ENCODE results near the gene ELMO1. TPM values are rescaled to one million over a fixed set of nuclear protein-coding genes. Genes with fewer than 3 reads are reported as not detected.

ELMO1 gene
- total RNA-seq, 1 donor from 2014 or later: 21.2 TPM

DNA sequence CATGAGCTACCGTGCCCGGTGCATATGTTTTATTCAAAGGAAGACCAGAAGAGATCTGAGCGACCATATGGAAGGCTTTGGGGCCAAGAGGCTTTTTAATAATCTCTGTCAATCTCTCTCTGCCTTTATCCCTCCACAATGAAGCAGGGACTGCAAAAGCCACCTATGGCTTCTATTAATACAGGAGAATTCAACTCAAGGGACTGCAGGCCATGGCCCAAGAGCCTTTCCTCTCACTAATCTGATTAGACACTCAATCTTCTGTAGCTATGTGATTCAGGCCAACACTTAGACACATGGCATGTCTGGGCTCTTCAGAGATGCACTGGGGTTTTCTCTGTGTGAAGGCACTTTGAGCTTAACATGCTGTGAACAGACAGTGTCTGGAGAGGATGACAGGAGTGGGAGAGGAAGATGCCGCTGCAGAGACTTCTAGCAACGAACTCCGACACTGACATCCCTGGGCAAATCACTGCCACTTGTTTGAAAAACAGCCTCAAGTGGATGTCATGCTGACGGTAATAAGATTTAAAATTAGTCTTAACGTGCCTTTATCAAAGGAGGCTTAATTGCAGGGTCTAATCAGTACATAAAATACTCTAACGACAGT, 609.9 kb downstream of the ELMO1 start:
- ATAC-seq: no peak
- no peak for DNase-seq (ENCODE audit: low spot score)

DNA sequence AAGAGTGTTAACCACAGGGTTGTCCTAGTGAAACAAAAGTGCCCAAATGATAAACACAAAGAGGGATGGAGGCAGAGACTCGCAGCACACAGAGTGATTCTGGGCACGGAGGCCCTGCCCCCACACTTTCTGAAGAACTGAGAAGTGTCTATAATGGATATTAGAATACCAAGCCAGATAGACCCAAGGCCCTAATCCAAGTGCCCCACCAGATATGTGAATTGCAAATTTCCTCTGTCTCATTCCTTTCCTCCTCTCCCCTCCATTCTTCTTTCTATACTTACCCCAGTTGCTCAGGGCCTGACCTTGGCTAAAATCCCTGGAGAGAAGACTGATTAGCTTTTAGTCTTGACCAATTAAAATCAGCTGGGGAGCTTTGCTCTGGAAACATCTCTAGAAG, 617.6 kb downstream of the ELMO1 start:
- DNase-seq (ENCODE audit: low spot score) (no peak), ATAC-seq (no peak)

DNA sequence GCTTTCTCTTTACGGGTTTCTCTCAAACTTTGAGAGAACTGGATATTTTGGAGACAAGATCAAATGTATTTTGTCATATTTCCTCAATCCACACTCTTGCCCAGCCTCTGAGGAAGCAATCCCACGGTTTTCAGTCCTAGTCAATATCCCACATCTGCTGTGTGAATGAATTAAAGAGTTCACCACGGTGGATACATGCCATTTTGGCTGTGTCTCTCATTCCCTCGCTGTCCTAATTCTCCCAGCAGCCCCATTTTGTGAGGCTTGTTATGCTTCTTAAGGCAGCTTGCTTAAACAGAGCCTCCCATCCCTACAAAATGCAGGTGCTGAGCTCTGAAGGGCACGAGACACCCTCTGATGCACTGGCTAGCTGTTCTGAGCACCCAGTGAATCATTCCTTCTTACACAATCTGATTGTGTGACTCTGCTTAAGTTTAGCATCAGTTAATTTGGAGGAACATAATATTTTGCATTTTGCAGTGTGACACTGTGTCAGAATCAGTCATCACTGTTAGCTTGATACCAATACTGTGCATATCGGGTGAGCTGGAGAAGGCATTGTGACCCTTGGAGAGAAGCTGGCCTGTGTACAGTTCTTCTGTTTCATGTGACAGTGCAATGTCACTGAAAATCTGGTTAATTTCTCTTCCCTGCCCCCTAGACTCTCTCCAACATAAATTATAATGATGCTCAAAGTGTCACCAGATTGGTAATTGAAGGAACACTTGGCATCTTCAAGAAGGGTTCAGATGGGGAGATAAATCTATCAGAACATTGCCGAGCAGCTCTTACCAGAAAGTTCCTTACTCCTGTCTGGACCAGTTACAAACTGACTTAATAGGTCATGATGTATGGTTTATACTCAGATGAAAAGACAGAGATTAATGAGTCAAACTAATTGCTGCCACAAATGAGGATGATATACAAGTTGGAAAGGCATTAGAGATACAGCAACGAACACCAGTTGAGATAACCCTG, 620.6 kb downstream of the ELMO1 start:
- ATAC-seq (no peak), DNase-seq (ENCODE audit: low spot score) (no peak)

- ATAC-seq (no peak), DNase-seq (ENCODE audit: low spot score) (no peak)
These were observed 623.2 kb downstream of the ELMO1 start for GRCh38 chr7:36825501-36825900.

DNA sequence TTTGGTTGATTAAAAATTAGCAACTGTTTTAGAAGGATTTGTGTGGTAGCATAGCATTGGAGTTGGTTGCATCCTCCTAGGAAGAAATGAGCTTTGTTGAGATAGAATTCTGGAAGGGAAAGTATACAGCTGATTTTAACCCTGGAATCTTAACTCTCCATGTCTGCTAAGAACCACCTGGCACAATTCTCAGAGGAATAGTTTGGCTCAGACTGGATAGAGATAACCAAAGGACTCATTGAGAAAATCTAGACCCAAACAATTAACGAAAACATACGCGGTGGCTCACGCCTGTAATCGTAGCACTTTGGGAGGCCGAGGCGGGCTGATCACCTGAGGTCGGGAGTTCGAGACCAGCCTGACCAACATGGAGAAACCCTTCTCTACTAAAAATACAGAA, 625.3 kb downstream of the ELMO1 start:
- ATAC-seq (no peak), DNase-seq (ENCODE audit: low spot score) (no peak)

- ATAC-seq: peak; percentile 58
These were observed 627.0 kb downstream of the ELMO1 start for GRCh38 chr7:36821617-36822016.

GRCh38 chr7:36820527-36821170, 628.0 kb downstream of the ELMO1 start:
- DNase-seq (ENCODE audit: low spot score) (no peak), ATAC-seq (peak; percentile 70)

More at GRCh38 chr7:36821617-36822016, 627.0 kb downstream of the ELMO1 start:
- DNase-seq (ENCODE audit: low spot score): no peak

GRCh38 chr7:36819639-36820038, 629.0 kb downstream of the ELMO1 start:
- ATAC-seq (no peak), DNase-seq (ENCODE audit: low spot score) (no peak)

DNA sequence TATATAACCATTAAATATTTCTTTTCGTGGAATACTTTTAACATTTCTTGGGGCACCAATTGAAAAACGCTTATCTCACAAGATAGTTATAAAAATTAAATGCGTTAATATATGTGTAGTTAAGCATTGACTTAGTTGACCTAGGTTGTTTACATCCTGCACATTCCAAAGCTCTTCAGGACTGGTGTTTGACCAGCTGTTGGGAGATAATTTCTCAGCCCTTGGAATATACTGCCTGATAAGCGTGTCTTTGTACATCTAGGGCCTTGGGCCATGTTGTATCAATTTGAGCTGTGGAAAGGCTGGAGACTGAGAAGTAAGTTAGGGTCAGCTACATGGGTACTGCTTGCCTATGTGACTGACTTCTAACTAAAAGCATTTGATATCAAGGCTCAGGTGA, 634.4 kb downstream of the ELMO1 start:
- DNase-seq (ENCODE audit: low spot score) (no peak), ATAC-seq (no peak)

GRCh38 chr7:36811807-36812206, 636.9 kb downstream of the ELMO1 start:
- DNase-seq (ENCODE audit: low spot score) (no peak), ATAC-seq (no peak)

GRCh38 chr7:36810489-36810888, 638.2 kb downstream of the ELMO1 start:
- DNase-seq (ENCODE audit: low spot score) (no peak), ATAC-seq (no peak)

GRCh38 chr7:36810032-36810431, 638.6 kb downstream of the ELMO1 start:
- DNase-seq (ENCODE audit: low spot score) (no peak), ATAC-seq (no peak)

DNA sequence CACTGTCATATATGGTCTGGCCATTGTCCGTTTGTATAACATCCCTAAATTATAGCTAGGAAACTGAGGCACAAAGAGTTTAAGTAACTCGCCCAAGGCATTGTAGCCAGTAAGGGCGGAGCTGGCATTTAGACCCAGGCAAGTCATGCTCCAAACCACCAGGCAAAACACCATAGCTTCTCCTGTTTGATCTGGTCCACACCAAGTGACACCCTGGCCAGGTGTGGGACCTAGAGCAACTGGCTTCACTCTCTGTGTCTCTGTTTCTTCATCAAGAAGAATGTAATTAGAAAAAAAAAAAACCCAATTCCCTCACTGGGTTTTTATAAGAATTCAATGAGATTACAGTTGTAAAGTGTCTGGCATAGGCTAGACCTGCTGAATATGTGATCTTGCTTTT, 639.2 kb downstream of the ELMO1 start:
- ATAC-seq: no peak

DNA sequence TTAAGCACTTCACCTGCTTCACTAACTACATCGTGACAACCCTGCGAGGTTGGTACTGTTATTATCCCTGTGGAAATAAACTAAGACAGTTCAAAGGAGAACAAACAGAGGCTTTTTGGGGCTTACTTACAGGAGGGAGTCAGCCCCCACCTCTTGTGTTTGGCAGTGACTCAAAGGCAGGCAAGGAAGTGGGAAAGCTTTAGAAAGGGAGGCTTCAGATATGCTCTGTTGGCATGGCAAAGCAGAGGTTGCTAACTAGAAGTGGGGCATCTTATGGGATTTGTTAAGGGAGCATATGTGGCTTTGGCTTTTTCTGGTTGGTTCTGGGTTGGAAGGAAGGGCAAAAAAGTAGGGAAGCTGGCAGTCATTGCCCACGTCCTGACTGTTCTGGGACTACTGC, 639.6 kb downstream of the ELMO1 start:
- ATAC-seq: no peak
- DNase-seq (ENCODE audit: low spot score): no peak

More for the DNA sequence above, 639.2 kb downstream of the ELMO1 start:
- no peak for DNase-seq (ENCODE audit: low spot score)

DNA sequence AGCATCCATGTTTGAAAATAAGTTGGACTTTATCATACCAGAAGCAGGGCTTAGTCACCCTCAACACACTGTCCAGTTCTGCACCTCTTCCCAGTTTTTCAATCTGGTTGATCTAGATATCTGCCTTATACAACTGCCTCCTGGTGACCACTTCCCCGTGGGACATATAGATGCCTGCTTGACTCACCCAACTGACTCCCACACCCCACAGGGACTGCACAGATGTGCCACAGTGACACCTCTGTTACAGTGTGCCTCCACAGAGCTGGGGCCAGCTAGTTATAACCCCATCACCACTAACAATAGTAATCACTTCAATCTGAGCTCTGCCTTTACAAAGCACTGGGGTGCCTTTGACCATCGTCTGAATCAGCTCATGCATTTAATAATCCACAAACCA, 641.8 kb downstream of the ELMO1 start:
- DNase-seq (ENCODE audit: low spot score): no peak
- ATAC-seq: no peak

Other genes starting within 250 kb of the ELMO1 start
- gene GPR141, start 234.9 kb upstream of the ELMO1 start, total RNA-seq: not detected

Measured in left lobe of liver (tissue), 2 donors.